ENCODE data around the gene PGA3. TPM values are rescaled to one million over a fixed set of nuclear protein-coding genes. Genes with fewer than 3 reads are reported as not detected.
"Not testable (repeated sequence)": the region's sequence is repeated elsewhere in the genome, so short reads cannot be mapped to it uniquely, and the experiment has no call there.

Gene PGA3
- total RNA-seq, 1 experiment from 2014 or later: not detected

- not testable (repeated sequence) for DNase-seq (ENCODE audit: extremely low read depth, low read depth)
Measured at GRCh38 chr11:61204502-61205059, 1.3 kb downstream of the PGA3 start.

- DNase-seq (ENCODE audit: extremely low read depth, low read depth): not testable (repeated sequence)
Measured at GRCh38 chr11:61207636-61208310, 4.5 kb downstream of the PGA3 start.

GRCh38 chr11:61210629-61211028 is 7.3 kb downstream of the PGA3 start:
- not testable (repeated sequence) for DNase-seq (ENCODE audit: extremely low read depth, low read depth)

- not testable (repeated sequence) for DNase-seq (ENCODE audit: extremely low read depth, low read depth)
Measured at GRCh38 chr11:61211327-61211952, 8.1 kb downstream of the PGA3 start.

GRCh38 chr11:61212202-61212601 is 8.9 kb downstream of the PGA3 start:
- DNase-seq (ENCODE audit: extremely low read depth, low read depth): not testable (repeated sequence)

GRCh38 chr11:61213711-61214324 is 10.5 kb downstream of the PGA3 start:
- not testable (repeated sequence) for DNase-seq (ENCODE audit: extremely low read depth, low read depth)

GRCh38 chr11:61218306-61218705 is 15.0 kb downstream of the PGA3 start:
- DNase-seq (ENCODE audit: extremely low read depth, low read depth): not testable (repeated sequence)

GRCh38 chr11:61219016-61219415 is 15.7 kb downstream of the PGA3 start:
- not testable (repeated sequence) for DNase-seq (ENCODE audit: extremely low read depth, low read depth)

GRCh38 chr11:61222047-61222446 is 18.7 kb downstream of the PGA3 start, which contains the start of gene PGA4:
Gene PGA4, plus strand, starts transcription at chr11:61222347. Its CDS starts 54 bp downstream, at chr11:61222401.
- DNase-seq (ENCODE audit: extremely low read depth, low read depth): not testable (repeated sequence)

GRCh38 chr11:61222692-61223091 is 19.4 kb downstream of the PGA3 start:
- not testable (repeated sequence) for DNase-seq (ENCODE audit: extremely low read depth, low read depth)

GRCh38 chr11:61226457-61227137 is 23.3 kb downstream of the PGA3 start:
- not testable (repeated sequence) for DNase-seq (ENCODE audit: extremely low read depth, low read depth)

- not testable (repeated sequence) for DNase-seq (ENCODE audit: extremely low read depth, low read depth)
Measured at GRCh38 chr11:61229458-61229857, 26.1 kb downstream of the PGA3 start.

GRCh38 chr11:61231033-61231432 is 27.7 kb downstream of the PGA3 start:
- not testable (repeated sequence) for DNase-seq (ENCODE audit: extremely low read depth, low read depth)

- not testable (repeated sequence) for DNase-seq (ENCODE audit: extremely low read depth, low read depth)
Measured at GRCh38 chr11:61231585-61231984, 28.3 kb downstream of the PGA3 start.

- not testable (repeated sequence) for DNase-seq (ENCODE audit: extremely low read depth, low read depth)
Measured at GRCh38 chr11:61232548-61233145, 29.3 kb downstream of the PGA3 start.

GRCh38 chr11:61237130-61237529 is 33.8 kb downstream of the PGA3 start:
- not testable (repeated sequence) for DNase-seq (ENCODE audit: extremely low read depth, low read depth)

GRCh38 chr11:61240288-61240687 is 37.0 kb downstream of the PGA3 start:
- DNase-seq (ENCODE audit: extremely low read depth, low read depth): not testable (repeated sequence)

- DNase-seq (ENCODE audit: extremely low read depth, low read depth): not testable (repeated sequence)
Measured at GRCh38 chr11:61240875-61241274, 37.6 kb downstream of the PGA3 start, which contains the start of gene PGA5. Gene PGA5, plus strand, starts transcription at chr11:61241175. Its CDS starts 52 bp downstream, at chr11:61241227.

- DNase-seq (ENCODE audit: extremely low read depth, low read depth): not testable (repeated sequence)
Measured at GRCh38 chr11:61241526-61241925, 38.2 kb downstream of the PGA3 start.

Data from NCI-H460 (cell line).